ENCODE data around the gene CETN2.

GRCh38 chrX:152866386-152866785 lies 35.8 kb upstream of the CETN2 start:
- TF ChIP-seq CTCF (IDR thresholded peaks at IDR 0.05; ENCODE audit: insufficient read depth, low read depth, low read length) (no peak), EZH2 (IDR thresholded peaks at IDR 0.05; ENCODE audit: insufficient read depth, low read length) (no peak)

Measured in astrocyte (in vitro differentiated cells and primary cell).